DOHH2 (cell line): Measurements from ENCODE around the gene TMEM30A.

ENCODE experiments used
- CTCF ChIP-seq: fragments of 200-600 bp; sonication (generic); IDR thresholded peaks from one replicate; pipeline ENCODE4 v1.5.1; 2014; ENCODE audit warnings: antibody characterized with exemption, mild to moderate bottlenecking, low read depth, low read length; ENCODE audit not compliant: poor library complexity, severe bottlenecking
- EZH2phosphoT487 ChIP-seq: fragments of 200-600 bp; sonication (generic); IDR thresholded peaks from 2 replicates; pipeline ENCODE4 v1.6.1; 2017; ENCODE audit warnings: borderline replicate concordance, mild to moderate bottlenecking, antibody characterized with exemption, low read length, moderate library complexity, mixed read lengths

- TF ChIP-seq CTCF = no peak
- TF ChIP-seq EZH2phosphoT487 = no peak
Measured at GRCh38 chr6:75223428-75223827, 61.2 kb downstream of the TMEM30A start.
